PC-3 (cell line): Measurements from ENCODE around the gene CD300C.
"Not testable (repeated sequence)": the region's sequence is repeated elsewhere in the genome, so short reads cannot be mapped to it uniquely, and the experiment has no call there.

Source experiments
- CTCF ChIP-seq: fragments of 300-600 bp; sonication (generic); conservative IDR thresholded peaks from 2 replicates; pipeline ENCODE4 v1.5.1; 2017; ENCODE audit warnings: antibody characterized with exemption, low read depth, mild to moderate bottlenecking, low read length
- EZH2 ChIP-seq: fragments of 300-600 bp; sonication (generic); IDR thresholded peaks from one replicate; pipeline ENCODE4 v1.6.1; 2017; ENCODE audit warnings: antibody characterized with exemption, mild to moderate bottlenecking, low read length; ENCODE audit not compliant: unreplicated experiment

DNA sequence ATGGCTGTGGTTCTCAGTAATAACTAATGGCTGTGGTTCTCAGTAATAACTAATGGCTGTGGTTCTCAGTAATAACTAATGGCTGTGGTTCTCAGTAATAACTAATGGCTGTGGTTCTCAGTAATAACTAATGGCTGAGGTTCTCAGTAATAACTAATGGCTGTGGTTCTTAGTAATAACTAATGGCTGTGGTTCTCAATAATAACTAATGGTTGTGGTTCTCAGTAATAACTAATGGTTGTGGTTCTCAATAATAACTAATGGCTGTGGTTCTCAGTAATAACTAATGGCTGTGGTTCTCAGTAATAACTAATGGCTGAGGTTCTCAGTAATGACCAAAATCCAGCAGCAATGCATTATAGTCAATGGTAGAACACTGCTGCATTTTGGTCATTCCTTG, 27.7 kb upstream of the CD300C start:
- TF ChIP-seq EZH2, CTCF: not testable (repeated sequence)
